C4-2B (cell line): ENCODE results near the gene ADAM19.

Experiments
- CTCF ChIP-seq: fragments of 450-650 bp; conservative IDR thresholded peaks from 2 replicates; pipeline ENCODE4 v1.5.1; 2017; ENCODE audit warnings: mild to moderate bottlenecking
- ZFX ChIP-seq: fragments of 450-650 bp; IDR thresholded peaks from 2 replicates; pipeline ENCODE4 v1.6.1; 2017

GRCh38 chr5:157594257-157594656, 18.7 kb upstream of the ADAM19 start:
- TF ChIP-seq CTCF = no peak
- TF ChIP-seq ZFX = no peak
